K562 (cell line): ENCODE measurements around the gene BAG5. TPM values are rescaled to one million over a fixed set of nuclear protein-coding genes. Genes with fewer than 3 reads are reported as not detected.

Source experiments
- BACH1 ChIP-seq: fragments of 200-800 bp; sonication (Bioruptor generic); IDR thresholded peaks from 2 replicates; pipeline ENCODE4 v1.6.1; 2016; ENCODE audit warnings: missing genetic modification characterization, missing compliant biosample characterization
- DPF2 ChIP-seq: fragments of 450-650 bp; IDR thresholded peaks from 2 replicates; pipeline ENCODE4 v1.6.1; 2016
- HLTF ChIP-seq: fragments of 450-650 bp; IDR thresholded peaks from 2 replicates; pipeline ENCODE4 v1.6.1; 2016
- HMGXB4 ChIP-seq: sonication (generic); formaldehyde crosslinking; IDR thresholded peaks from 2 replicates; pipeline ENCODE4 v1.8.1; 2023; ENCODE audit warnings: mild to moderate bottlenecking, missing genetic modification reagents
- HNRNPK ChIP-seq: fragments of 200-400 bp; formaldehyde crosslinking; IDR thresholded peaks from one replicate; pipeline ENCODE4 v1.6.1; 2018; ENCODE audit warnings: mild to moderate bottlenecking, low read depth, low read length; ENCODE audit not compliant: poor library complexity, severe bottlenecking
- IRF2 ChIP-seq: sonication (generic); formaldehyde crosslinking; IDR thresholded peaks from 2 replicates; pipeline ENCODE4 v1.8.1; 2022; ENCODE audit warnings: mild to moderate bottlenecking, missing genetic modification reagents
- LARP7 ChIP-seq: fragments of 450-650 bp; IDR thresholded peaks from 2 replicates; pipeline ENCODE4 v1.6.1; 2016
- MYC ChIP-seq, 2 experiments: fragments of 250-450 bp in 1 of 2; sonication (Bioruptor Pico) in 1 of 2; IDR thresholded peaks; 2 replicates each; pipeline versions ENCODE4 v1.5.1 to v1.6.1; 2012 to 2021; ENCODE audit warnings: low read depth in 2 of 2, borderline replicate concordance in 1 of 2, improper control_type of control experiment in 1 of 2, low read length in 1 of 2, mild to moderate bottlenecking in 1 of 2, moderate library complexity in 1 of 2
- NKRF ChIP-seq: fragments of 450-650 bp; IDR thresholded peaks from 2 replicates; pipeline ENCODE4 v1.6.1; 2016; ENCODE audit warnings: borderline replicate concordance
- PCBP1 ChIP-seq: fragments of 200-400 bp; formaldehyde crosslinking; IDR thresholded peaks from 2 replicates; pipeline ENCODE4 v1.6.1; 2018; ENCODE audit warnings: mild to moderate bottlenecking, low read depth, low read length; ENCODE audit not compliant: poor library complexity, severe bottlenecking
- PHF20 ChIP-seq: fragments of 450-650 bp; IDR thresholded peaks from 2 replicates; pipeline ENCODE4 v1.6.1; 2018; ENCODE audit not compliant: partially characterized antibody
- PHF21A ChIP-seq: fragments of 450-650 bp; IDR thresholded peaks from 2 replicates; pipeline ENCODE4 v1.6.1; 2017; ENCODE audit warnings: low read depth, borderline replicate concordance
- SMARCA5 ChIP-seq: fragments of 450-650 bp; IDR thresholded peaks from 2 replicates; pipeline ENCODE4 v1.6.1; 2016
- SMARCC2 ChIP-seq: fragments of 450-650 bp; IDR thresholded peaks from 2 replicates; pipeline ENCODE4 v1.6.1; 2017; ENCODE audit warnings: antibody characterized with exemption, moderate library complexity, mild to moderate bottlenecking, low read depth
- TAF7 ChIP-seq: fragments of 450-650 bp; IDR thresholded peaks from 2 replicates; pipeline ENCODE4 v1.6.1; 2016; ENCODE audit warnings: missing genetic modification characterization, missing compliant biosample characterization
- TARDBP ChIP-seq: fragments of 450-650 bp; IDR thresholded peaks from 2 replicates; pipeline ENCODE4 v1.6.1; 2016
- U2AF2 ChIP-seq: fragments of 200-400 bp; formaldehyde crosslinking; optimal IDR thresholded peaks from 2 replicates; pipeline ENCODE3; 2017; ENCODE audit warnings: low read depth, mild to moderate bottlenecking, low read length
- ZBTB43 ChIP-seq: sonication (generic); formaldehyde crosslinking; IDR thresholded peaks from 2 replicates; pipeline ENCODE4 v1.8.0; 2023; ENCODE audit warnings: mild to moderate bottlenecking, missing genetic modification reagents
- ZNF24 ChIP-seq: fragments of 450-650 bp; IDR thresholded peaks from 2 replicates; pipeline ENCODE4 v1.6.1; 2016
- ZNF584 ChIP-seq: fragments of 200-800 bp; sonication (Bioruptor generic); IDR thresholded peaks from 2 replicates; pipeline ENCODE4 v1.6.1; 2016; ENCODE audit warnings: low read depth, mild to moderate bottlenecking, missing genetic modification characterization, missing compliant biosample characterization
- ZNF75A ChIP-seq: fragments of 450-650 bp; formaldehyde crosslinking; IDR thresholded peaks from 2 replicates; pipeline ENCODE4 v1.4.0; 2020; ENCODE audit warnings: mild to moderate bottlenecking
- ZNF780A ChIP-seq: fragments of 250-450 bp; sonication (Bioruptor Pico); IDR thresholded peaks from 2 replicates; pipeline ENCODE4 v1.5.0; 2021; ENCODE audit warnings: mild to moderate bottlenecking
- polyA plus RNA-seq, 8 experiments: library from polyadenylated mRNA; depleted of rRNA in 4 of 8; stranded (reverse) in 5 of 8; unstranded in 3 of 8; fragments of >200 nt; fragmentation: Nextera tagmentation in 2 of 8; fragmentation: Illumina TruSeq in 1 of 8; extraction: Ambion mirVana in 2 of 8; extraction: Trizol in 1 of 8; gene quantifications; 2 replicates each; pipeline versions ENCODE4 v1.2.1 to v1.2.3, GENCODE V29; 2011 to 2014; ENCODE audit warnings: inconsistent platforms in 1 of 8, missing spikeins in 1 of 8
- total RNA-seq, 7 experiments: library from RNA; depleted of rRNA in 6 of 7; stranded (reverse); fragments of >200 nt in 6 of 7; fragmentation: Illumina TruSeq in 2 of 7; extraction: Trizol in 2 of 7; gene quantifications; 2 replicates each; pipeline versions ENCODE4 v1.2.1 to v1.2.3, GENCODE V29; 2011 to 2021; ENCODE audit warnings: low replicate concordance in 1 of 7
- TF ChIP-seq, protein P1 (sequence below): fragments of 450-650 bp; IDR thresholded peaks from 2 replicates; pipeline ENCODE4 v1.6.1; 2016; ENCODE audit warnings: mild to moderate bottlenecking

The BAG5 gene
- total and polyA plus RNA-seq, 9 of the 15 experiments (the other 6 are each of a cell fraction or from before 2014, with no cell fraction given): 7.9 to 21.4 (median 13.2) TPM

GRCh38 chr14:103563226-103563620 is 766 bp upstream of the BAG5 start (continued):
- TF ChIP-seq NKRF (peak; percentile 73; the same call in 1 of the 2 replicates), HNRNPK (no peak), LARP7 (no peak), ZBTB43 (CRISPR knock-in tag) (no peak), DPF2 (no peak), ZNF584 (CRISPR knock-in tag) (no peak), PHF20 (peak; percentile 0), ZNF75A (no peak), SMARCA5 (no peak), ZNF24 (no peak), PCBP1 (no peak), PHF21A (no peak), U2AF2 (no peak), HLTF (no peak), MYC (IDR thresholded peaks at IDR 0.05; ENCODE audit: low read depth, low read length) (no peak), MYC (CRISPR knock-in tag; IDR thresholded peaks at IDR 0.05; ENCODE audit: borderline replicate concordance, low read depth) (0 out of 2 replicates have a peak, but pooled peaks have one; percentile 20), ZNF780A (CRISPR knock-in tag) (no peak), BACH1 (tag) (no peak), HMGXB4 (CRISPR knock-in tag) (0 out of 2 replicates have a peak, but pooled peaks have one; percentile 15), SMARCC2 (no peak), TAF7 (no peak), TARDBP (no peak), IRF2 (no peak)
- TF ChIP-seq, protein P1, sequence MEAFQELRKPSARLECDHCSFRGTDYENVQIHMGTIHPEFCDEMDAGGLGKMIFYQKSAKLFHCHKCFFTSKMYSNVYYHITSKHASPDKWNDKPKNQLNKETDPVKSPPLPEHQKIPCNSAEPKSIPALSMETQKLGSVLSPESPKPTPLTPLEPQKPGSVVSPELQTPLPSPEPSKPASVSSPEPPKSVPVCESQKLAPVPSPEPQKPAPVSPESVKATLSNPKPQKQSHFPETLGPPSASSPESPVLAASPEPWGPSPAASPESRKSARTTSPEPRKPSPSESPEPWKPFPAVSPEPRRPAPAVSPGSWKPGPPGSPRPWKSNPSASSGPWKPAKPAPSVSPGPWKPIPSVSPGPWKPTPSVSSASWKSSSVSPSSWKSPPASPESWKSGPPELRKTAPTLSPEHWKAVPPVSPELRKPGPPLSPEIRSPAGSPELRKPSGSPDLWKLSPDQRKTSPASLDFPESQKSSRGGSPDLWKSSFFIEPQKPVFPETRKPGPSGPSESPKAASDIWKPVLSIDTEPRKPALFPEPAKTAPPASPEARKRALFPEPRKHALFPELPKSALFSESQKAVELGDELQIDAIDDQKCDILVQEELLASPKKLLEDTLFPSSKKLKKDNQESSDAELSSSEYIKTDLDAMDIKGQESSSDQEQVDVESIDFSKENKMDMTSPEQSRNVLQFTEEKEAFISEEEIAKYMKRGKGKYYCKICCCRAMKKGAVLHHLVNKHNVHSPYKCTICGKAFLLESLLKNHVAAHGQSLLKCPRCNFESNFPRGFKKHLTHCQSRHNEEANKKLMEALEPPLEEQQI: no peak
